ENCODE results near the gene SLC29A4.
"Not testable (repeated sequence)": the region's sequence is repeated elsewhere in the genome, so short reads cannot be mapped to it uniquely, and the experiment has no call there.

The SLC29A4 gene

GRCh38 chr7:5309146-5309545, 26.4 kb downstream of the SLC29A4 start:
- no peak overlapping the region for H3K9ac ChIP-seq (ENCODE audit: low read length)
- H3K27ac ChIP-seq (ENCODE audit: low read depth, low read length, poor library complexity, severe bottlenecking), result no peak overlapping the region
- no peak overlapping the region for H2AFZ ChIP-seq (ENCODE audit: low read length)
- H3K4me2 ChIP-seq (ENCODE audit: low read length), result no peak overlapping the region
- no peaks in the 10 kb centered on the region for H3K9me3 ChIP-seq (ENCODE audit: low read length)
- no peaks in the 10 kb centered on the region for H4K20me1 ChIP-seq (ENCODE audit: insufficient read depth, low read length)
- H3F3A ChIP-seq (ENCODE audit: insufficient read depth, low read length), result no peaks in the 10 kb centered on the region
- no peaks in the 10 kb centered on the region for H3K4me1 ChIP-seq (ENCODE audit: insufficient read depth, low read length, severe bottlenecking)
- H3K9me2 ChIP-seq (ENCODE audit: low read depth, low read length), result no peaks in the 10 kb centered on the region
- no peaks in the 10 kb centered on the region for H3K27me3 ChIP-seq (ENCODE audit: insufficient read depth, low read length)
- H3K79me2 ChIP-seq (ENCODE audit: insufficient read depth, low read length), result no peaks in the 10 kb centered on the region
- TF ChIP-seq, protein P1, sequence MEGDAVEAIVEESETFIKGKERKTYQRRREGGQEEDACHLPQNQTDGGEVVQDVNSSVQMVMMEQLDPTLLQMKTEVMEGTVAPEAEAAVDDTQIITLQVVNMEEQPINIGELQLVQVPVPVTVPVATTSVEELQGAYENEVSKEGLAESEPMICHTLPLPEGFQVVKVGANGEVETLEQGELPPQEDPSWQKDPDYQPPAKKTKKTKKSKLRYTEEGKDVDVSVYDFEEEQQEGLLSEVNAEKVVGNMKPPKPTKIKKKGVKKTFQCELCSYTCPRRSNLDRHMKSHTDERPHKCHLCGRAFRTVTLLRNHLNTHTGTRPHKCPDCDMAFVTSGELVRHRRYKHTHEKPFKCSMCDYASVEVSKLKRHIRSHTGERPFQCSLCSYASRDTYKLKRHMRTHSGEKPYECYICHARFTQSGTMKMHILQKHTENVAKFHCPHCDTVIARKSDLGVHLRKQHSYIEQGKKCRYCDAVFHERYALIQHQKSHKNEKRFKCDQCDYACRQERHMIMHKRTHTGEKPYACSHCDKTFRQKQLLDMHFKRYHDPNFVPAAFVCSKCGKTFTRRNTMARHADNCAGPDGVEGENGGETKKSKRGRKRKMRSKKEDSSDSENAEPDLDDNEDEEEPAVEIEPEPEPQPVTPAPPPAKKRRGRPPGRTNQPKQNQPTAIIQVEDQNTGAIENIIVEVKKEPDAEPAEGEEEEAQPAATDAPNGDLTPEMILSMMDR (IDR thresholded peaks at IDR 0.05; ENCODE audit: low read length), result no peak
- TF ChIP-seq EZH2 (IDR thresholded peaks at IDR 0.05; ENCODE audit: borderline replicate concordance, low read length), result no peak
- peaks cover 9% of the 10 kb centered on the region for H3K36me3 ChIP-seq (ENCODE audit: insufficient read depth, low read length)
- no peak overlapping the region for H3K4me3 ChIP-seq (ENCODE audit: low read depth, low read length, poor library complexity, severe bottlenecking)

- no peaks in the 10 kb centered on the region for H4K20me1 ChIP-seq (ENCODE audit: insufficient read depth, low read length)
- H3K27me3 ChIP-seq (ENCODE audit: insufficient read depth, low read length), result no peaks in the 10 kb centered on the region
- H3K36me3 ChIP-seq (ENCODE audit: insufficient read depth, low read length), result peaks cover 13% of the 10 kb centered on the region
- no peak overlapping the region for H3K9ac ChIP-seq (ENCODE audit: low read length)
- H3K27ac ChIP-seq (ENCODE audit: low read depth, low read length, poor library complexity, severe bottlenecking), result no peak overlapping the region
- H3F3A ChIP-seq (ENCODE audit: insufficient read depth, low read length), result no peaks in the 10 kb centered on the region
- H3K9me2 ChIP-seq (ENCODE audit: low read depth, low read length), result no peaks in the 10 kb centered on the region
- H3K4me3 ChIP-seq (ENCODE audit: low read depth, low read length, poor library complexity, severe bottlenecking), result no peak overlapping the region
- no peaks in the 10 kb centered on the region for H3K79me2 ChIP-seq (ENCODE audit: insufficient read depth, low read length)
- no peak for TF ChIP-seq EZH2 (IDR thresholded peaks at IDR 0.05; ENCODE audit: borderline replicate concordance, low read length)
- TF ChIP-seq, protein P1 (IDR thresholded peaks at IDR 0.05; ENCODE audit: low read length), result no peak
- H3K4me2 ChIP-seq (ENCODE audit: low read length), result no peak overlapping the region
- no peaks in the 10 kb centered on the region for H3K9me3 ChIP-seq (ENCODE audit: low read length)
- H3K4me1 ChIP-seq (ENCODE audit: insufficient read depth, low read length, severe bottlenecking), result no peaks in the 10 kb centered on the region
- no peak overlapping the region for H2AFZ ChIP-seq (ENCODE audit: low read length)
Measured at GRCh38 chr7:5310822-5311405, 28.2 kb downstream of the SLC29A4 start.

GRCh38 chr7:5312276-5313070, 29.7 kb downstream of the SLC29A4 start:
- not testable (repeated sequence) for H3K9ac ChIP-seq (ENCODE audit: low read length); H3K4me3 ChIP-seq (ENCODE audit: low read depth, low read length, poor library complexity, severe bottlenecking); H4K20me1 ChIP-seq (ENCODE audit: insufficient read depth, low read length); H3K4me2 ChIP-seq (ENCODE audit: low read length); H3K27ac ChIP-seq (ENCODE audit: low read depth, low read length, poor library complexity, severe bottlenecking); H3F3A ChIP-seq (ENCODE audit: insufficient read depth, low read length); H2AFZ ChIP-seq (ENCODE audit: low read length); H3K4me1 ChIP-seq (ENCODE audit: insufficient read depth, low read length, severe bottlenecking); H3K9me3 ChIP-seq (ENCODE audit: low read length); H3K9me2 ChIP-seq (ENCODE audit: low read depth, low read length); H3K27me3 ChIP-seq (ENCODE audit: insufficient read depth, low read length); H3K79me2 ChIP-seq (ENCODE audit: insufficient read depth, low read length)
- peaks cover 14% of the 10 kb centered on the region for H3K36me3 ChIP-seq (ENCODE audit: insufficient read depth, low read length)

GRCh38 chr7:5313076-5313885, 30.5 kb downstream of the SLC29A4 start:
- H3K4me2 ChIP-seq (ENCODE audit: low read length); H3F3A ChIP-seq (ENCODE audit: insufficient read depth, low read length); H2AFZ ChIP-seq (ENCODE audit: low read length); H3K9me3 ChIP-seq (ENCODE audit: low read length); H3K4me1 ChIP-seq (ENCODE audit: insufficient read depth, low read length, severe bottlenecking); H3K27me3 ChIP-seq (ENCODE audit: insufficient read depth, low read length); H4K20me1 ChIP-seq (ENCODE audit: insufficient read depth, low read length); H3K27ac ChIP-seq (ENCODE audit: low read depth, low read length, poor library complexity, severe bottlenecking); H3K9me2 ChIP-seq (ENCODE audit: low read depth, low read length); H3K79me2 ChIP-seq (ENCODE audit: insufficient read depth, low read length); H3K9ac ChIP-seq (ENCODE audit: low read length); H3K4me3 ChIP-seq (ENCODE audit: low read depth, low read length, poor library complexity, severe bottlenecking): not testable (repeated sequence)
- peaks cover 14% of the 10 kb centered on the region for H3K36me3 ChIP-seq (ENCODE audit: insufficient read depth, low read length)

All from OCI-LY1 (cell line).